ENCODE results near the gene TNFRSF21.

DNA sequence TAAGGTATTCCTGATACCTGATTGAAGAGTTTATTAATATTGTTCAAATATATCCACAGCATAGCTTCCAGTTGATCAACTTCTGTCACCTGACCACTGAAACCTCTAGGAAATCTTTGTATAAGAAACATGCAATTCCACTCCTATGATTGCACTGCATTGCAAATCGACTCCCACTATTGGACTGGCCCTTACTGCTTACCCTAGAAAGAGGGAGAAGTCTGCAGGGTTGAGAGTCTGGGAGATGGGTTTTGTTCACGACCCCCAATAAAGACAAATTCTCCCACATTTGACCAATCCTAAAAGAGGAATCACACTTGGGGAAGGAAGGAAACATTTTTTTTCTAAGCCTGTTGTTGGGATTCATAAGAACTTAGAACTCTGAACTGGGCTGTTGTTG, 43.7 kb downstream of the TNFRSF21 start:
- TF ChIP-seq POLR2AphosphoS5 (IDR thresholded peaks at IDR 0.05; ENCODE audit: low read depth, low read length) (no peak), TAF1 (IDR thresholded peaks at IDR 0.05; ENCODE audit: borderline replicate concordance, low read depth, low read length) (no peak)

All from GM12892 (cell line).